Smooth muscle cell (in vitro differentiated cells): ENCODE results near the gene SPINK4. TPM values are rescaled to one million over a fixed set of nuclear protein-coding genes. Genes with fewer than 3 reads are reported as not detected.

ENCODE experiments used
- DNase-seq: peaks from one replicate; lab custom pipeline; 2025; ENCODE audit not compliant: unreplicated experiment; lab: John Stamatoyannopoulos, UW
- H2AFZ ChIP-seq: fragments of 200-600 bp; sonication (generic); 2 replicates; pipeline ENCODE4 v1.6.0; 2016; ENCODE audit warnings: antibody characterized with exemption, low read depth, mild to moderate bottlenecking
- H3F3A ChIP-seq: fragments of 200-600 bp; sonication (generic); 2 replicates; pipeline ENCODE4 v1.6.0; 2017; ENCODE audit warnings: antibody characterized with exemption, low read depth
- H3K27ac ChIP-seq: fragments of 200-600 bp; sonication (generic); 2 replicates; pipeline ENCODE4 v1.5.1; 2016; ENCODE audit warnings: low read depth, mild to moderate bottlenecking
- H3K27me3 ChIP-seq: fragments of 200-600 bp; sonication (generic); 2 replicates; pipeline ENCODE4 v1.6.1; 2016; ENCODE audit warnings: low read depth, mild to moderate bottlenecking
- H3K36me3 ChIP-seq: fragments of 200-600 bp; sonication (generic); 2 replicates; pipeline ENCODE4 v1.5.1; 2016; ENCODE audit warnings: low read depth
- H3K4me1 ChIP-seq: fragments of 200-600 bp; sonication (generic); 2 replicates; pipeline ENCODE4 v1.5.1; 2016; ENCODE audit warnings: low read depth
- H3K4me2 ChIP-seq: fragments of 200-600 bp; sonication (generic); 2 replicates; pipeline ENCODE4 v1.6.0; 2016; ENCODE audit warnings: mild to moderate bottlenecking
- H3K4me3 ChIP-seq: fragments of 200-600 bp; sonication (generic); 2 replicates; pipeline ENCODE4 v1.5.1; 2016; ENCODE audit warnings: mild to moderate bottlenecking
- H3K79me2 ChIP-seq: fragments of 200-600 bp; sonication (generic); 2 replicates; pipeline ENCODE4 v1.6.0; 2016; ENCODE audit warnings: low read depth, mild to moderate bottlenecking
- H3K9ac ChIP-seq: fragments of 200-600 bp; sonication (generic); 2 replicates; pipeline ENCODE4 v1.6.0; 2016; ENCODE audit warnings: low read depth
- H3K9me3 ChIP-seq: fragments of 200-600 bp; sonication (generic); replicated peaks from 2 replicates; pipeline ENCODE4 v1.5.1; 2016; ENCODE audit warnings: low read depth
- H4K20me1 ChIP-seq: fragments of 200-600 bp; sonication (generic); 2 replicates; pipeline ENCODE4 v1.6.0; 2016; ENCODE audit warnings: low read depth
- CTCF ChIP-seq: fragments of 200-600 bp; sonication (generic); IDR thresholded peaks from 2 replicates; pipeline ENCODE4 v1.5.1; 2017; ENCODE audit warnings: borderline replicate concordance, mild to moderate bottlenecking, antibody characterized with exemption; ENCODE audit not compliant: insufficient read depth, poor library complexity, severe bottlenecking
- WGBS: methylation state at CpG from one replicate; pipeline ENCODE4 v1.1.7; 2016; ENCODE audit warnings: low lambda C conversion rate; 5-methylcytosine and 5-hydroxymethylcytosine counted together
- polyA plus RNA-seq: library from polyadenylated mRNA; unstranded; fragments of >200 nt; fragmentation: Nextera tagmentation; extraction: Ambion mirVana; gene quantifications from 2 replicates; pipeline ENCODE4 v1.2.1, GENCODE V29; 2016
- total RNA-seq: library from RNA; depleted of rRNA; stranded (reverse); fragments of >200 nt; gene quantifications from 2 replicates; pipeline ENCODE4 v1.2.3, GENCODE V29; 2014

Gene SPINK4
- total and polyA plus RNA-seq, 2 experiments from 2014 or later: not detected

GRCh38 chr9:33222031-33222430, 17.9 kb upstream of the SPINK4 start:
- Histone ChIP-seq H3K4me3 (no peak overlapping the region), H3F3A (no peaks in the 10 kb centered on the region), H2AFZ (no peak overlapping the region), H3K27me3 (no peaks in the 10 kb centered on the region), H3K9ac (no peak overlapping the region), H3K4me2 (no peak overlapping the region), H3K9me3 (no peaks in the 10 kb centered on the region), H3K79me2 (no peaks in the 10 kb centered on the region), H3K4me1 (no peaks in the 10 kb centered on the region), H3K27ac (no peak overlapping the region), H3K36me3 (no peaks in the 10 kb centered on the region), H4K20me1 (no peaks in the 10 kb centered on the region)
- no peak for DNase-seq
- WGBS: 84% methylated on average over 3 of the region's 3 CpGs
- TF ChIP-seq CTCF: no peak

DNA sequence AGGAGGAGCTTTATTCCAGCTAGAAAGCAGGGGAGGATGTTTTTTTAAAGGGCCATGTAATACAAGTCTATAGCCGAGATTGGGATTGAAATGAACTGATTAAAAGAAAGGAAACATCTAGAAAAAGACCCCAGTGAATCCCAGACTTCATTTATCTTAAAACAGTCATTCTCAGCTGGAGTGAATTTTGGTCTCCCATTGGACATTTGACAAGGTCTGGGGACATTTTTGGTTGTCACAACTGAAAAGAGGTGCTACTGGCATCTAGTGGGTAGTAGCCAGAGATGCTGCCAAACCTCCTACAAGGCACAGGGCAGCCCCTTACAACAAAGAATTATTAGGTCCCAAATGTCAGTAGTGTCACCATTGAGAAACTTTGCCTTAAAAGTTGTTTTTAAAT, 16.3 kb upstream of the SPINK4 start:
- Histone ChIP-seq H3K27ac (no peak overlapping the region), H3K36me3 (no peaks in the 10 kb centered on the region), H3K79me2 (no peaks in the 10 kb centered on the region), H3K4me1 (no peaks in the 10 kb centered on the region), H3K4me2 (no peak overlapping the region), H3K9me3 (no peaks in the 10 kb centered on the region), H3K4me3 (no peak overlapping the region), H3K27me3 (no peaks in the 10 kb centered on the region), H2AFZ (no peak overlapping the region), H3F3A (no peaks in the 10 kb centered on the region), H3K9ac (no peak overlapping the region), H4K20me1 (no peaks in the 10 kb centered on the region)
- DNase-seq: no peak
- WGBS: 88% methylated on average over 1 of the region's 1 CpG
- peak; percentile 27 for TF ChIP-seq CTCF

DNA sequence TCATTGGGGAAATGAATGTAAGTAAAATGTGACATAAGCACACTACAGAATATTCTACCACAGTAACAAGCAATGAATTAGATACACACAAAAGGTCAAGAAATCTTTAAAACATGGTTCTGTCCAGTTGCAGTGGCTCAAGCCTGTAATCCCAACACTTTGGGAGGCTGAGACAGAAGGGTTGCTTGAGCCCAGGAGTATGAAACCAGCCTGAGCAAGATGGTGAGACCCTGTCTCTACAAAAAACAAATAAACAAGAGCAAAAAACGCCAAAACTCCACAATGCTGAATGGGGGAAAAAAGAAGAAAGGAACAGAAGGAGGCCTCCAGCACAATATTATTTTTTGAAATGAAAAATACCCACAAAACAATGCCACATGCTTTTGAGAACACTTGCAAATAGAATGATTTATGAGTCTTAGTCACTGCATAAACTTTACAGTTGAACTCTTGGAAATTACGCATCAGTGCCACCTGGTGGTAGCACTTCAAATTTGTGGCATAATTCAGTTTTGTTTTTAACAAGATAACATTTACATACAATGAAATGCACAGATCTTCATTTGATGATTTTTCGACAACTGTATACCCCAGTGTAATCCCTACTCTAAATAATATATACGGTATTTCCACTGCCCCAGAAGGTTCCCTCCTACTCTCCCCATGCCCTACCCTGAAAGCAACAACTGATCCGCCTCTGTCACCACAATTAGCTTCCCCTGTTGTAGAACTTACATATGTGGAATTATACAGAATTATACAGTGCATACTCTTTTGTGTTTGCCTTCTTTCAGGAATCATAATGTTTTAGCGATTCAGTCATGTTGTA, 14.4 kb upstream of the SPINK4 start:
- H3K36me3 ChIP-seq: no peaks in the 10 kb centered on the region
- WGBS: 31% methylated on average over 6 of the region's 6 CpGs
- no peaks in the 10 kb centered on the region for H4K20me1 ChIP-seq
- no peak overlapping the region for H2AFZ ChIP-seq
- no peaks in the 10 kb centered on the region for H3K79me2 ChIP-seq
- H3K27ac ChIP-seq: no peak overlapping the region
- H3K4me2 ChIP-seq: peak overlapping the region; percentile 6
- TF ChIP-seq CTCF: peak; percentile 77
- H3K4me3 ChIP-seq: no peak overlapping the region
- H3K4me1 ChIP-seq: no peaks in the 10 kb centered on the region
- H3K9ac ChIP-seq: no peak overlapping the region
- peak; percentile 3 for DNase-seq
- no peaks in the 10 kb centered on the region for H3K9me3 ChIP-seq
- H3K27me3 ChIP-seq: no peaks in the 10 kb centered on the region
- no peaks in the 10 kb centered on the region for H3F3A ChIP-seq

- Histone ChIP-seq H3K79me2 (no peaks in the 10 kb centered on the region), H3K36me3 (no peaks in the 10 kb centered on the region), H3K9me3 (no peaks in the 10 kb centered on the region), H3K4me3 (no peak overlapping the region), H3F3A (no peaks in the 10 kb centered on the region), H2AFZ (no peak overlapping the region), H3K27me3 (no peaks in the 10 kb centered on the region), H3K27ac (no peak overlapping the region), H3K9ac (no peak overlapping the region), H3K4me2 (no peak overlapping the region), H4K20me1 (no peaks in the 10 kb centered on the region), H3K4me1 (no peaks in the 10 kb centered on the region)
- WGBS: 97% methylated on average over 10 of the region's 10 CpGs
- no peak for DNase-seq
- TF ChIP-seq CTCF: no peak
Measured at GRCh38 chr9:33227008-33227398, 13.0 kb upstream of the SPINK4 start.
